GM21576 (cell line): ENCODE results near the gene LRRC15.

Source experiments
- ATAC-seq: cut with Tn5 transposase; IDR thresholded peaks from one replicate; pipeline ENCODE4 v1.9.1; 2021; ENCODE audit warnings: mild to moderate bottlenecking, moderate library complexity; ENCODE audit not compliant: unreplicated experiment

The LRRC15 gene

DNA sequence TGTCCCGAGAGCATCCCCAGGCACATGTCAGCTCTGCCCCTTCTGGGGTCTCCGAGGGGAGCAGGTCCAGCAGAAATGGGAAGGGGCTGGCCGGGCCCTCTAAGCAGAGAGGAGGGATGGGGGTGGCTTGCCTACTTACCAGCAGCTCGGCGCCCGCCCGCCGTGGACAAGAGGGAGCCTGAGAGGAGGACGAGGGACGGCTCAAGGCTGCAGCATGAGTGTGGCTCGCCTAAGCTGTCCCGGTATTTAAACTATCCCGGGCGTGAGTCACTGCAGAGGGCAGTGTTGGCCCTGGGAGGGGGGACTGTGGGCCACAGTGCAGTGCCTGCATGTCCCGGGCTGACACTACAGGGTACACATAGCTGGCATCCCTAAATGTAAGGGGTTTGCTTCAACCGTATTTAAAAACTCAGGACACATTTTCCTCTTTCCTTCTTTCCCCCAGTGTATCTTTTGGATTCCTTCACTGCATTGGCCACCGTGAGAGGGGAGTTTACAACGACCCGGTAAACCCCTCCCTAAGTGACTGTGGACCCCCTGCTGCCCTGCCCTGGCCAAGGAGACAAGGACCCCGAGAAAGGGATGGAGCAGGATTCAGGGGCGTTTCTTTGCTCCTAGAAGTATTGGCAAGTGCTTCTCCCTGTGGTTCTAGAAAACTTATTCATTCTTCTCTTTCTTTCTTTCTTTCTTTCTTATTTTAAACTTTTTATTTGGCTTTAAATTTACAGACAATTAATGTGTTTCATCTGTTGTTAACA lies at the start of gene LRRC15:
TSS of gene LRRC15 (minus strand) at position 222 of the 758 bp plus-strand sequence. CDS start 8,700 bp downstream, outside the sequence.
- no peak for ATAC-seq

DNA sequence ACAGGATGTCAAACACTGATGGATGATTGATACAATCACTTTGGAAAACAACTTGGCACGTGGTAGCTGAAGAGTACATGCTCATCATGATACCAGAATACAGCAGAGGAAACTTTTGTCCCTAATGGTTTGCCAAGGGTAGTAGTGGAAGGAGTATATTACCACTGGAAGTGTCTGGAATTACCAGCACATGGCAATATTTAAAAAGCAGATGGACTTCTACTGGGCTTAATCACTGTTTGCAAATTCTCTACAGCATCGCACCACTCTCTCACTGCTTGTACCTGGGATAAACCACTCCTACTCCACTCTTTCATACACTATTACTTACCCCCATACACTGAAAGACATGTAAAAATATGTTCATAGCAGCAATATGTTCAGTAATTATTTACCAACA lies 49.1 kb upstream of the LRRC15 start:
- ATAC-seq, result no peak

DNA sequence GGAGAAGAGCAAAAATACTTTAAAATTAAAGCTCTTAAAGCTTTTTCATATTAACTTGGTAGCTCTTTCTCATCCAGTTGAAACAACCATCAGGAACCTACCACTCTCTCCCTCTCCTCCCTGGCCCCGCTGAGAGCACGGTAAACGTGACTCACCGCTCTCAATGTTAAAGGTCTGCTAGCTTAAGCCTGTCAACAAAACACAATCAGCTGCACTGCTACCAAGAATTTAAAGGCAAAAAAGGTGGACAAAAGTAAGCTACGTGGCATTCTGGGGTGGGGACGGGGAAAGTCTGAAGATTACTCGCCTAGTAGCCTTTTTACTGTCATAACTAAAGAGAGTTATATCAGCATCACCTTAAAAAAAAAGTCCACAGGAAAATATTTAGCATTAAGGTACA lies 37.9 kb upstream of the LRRC15 start:
- no peak for ATAC-seq

DNA sequence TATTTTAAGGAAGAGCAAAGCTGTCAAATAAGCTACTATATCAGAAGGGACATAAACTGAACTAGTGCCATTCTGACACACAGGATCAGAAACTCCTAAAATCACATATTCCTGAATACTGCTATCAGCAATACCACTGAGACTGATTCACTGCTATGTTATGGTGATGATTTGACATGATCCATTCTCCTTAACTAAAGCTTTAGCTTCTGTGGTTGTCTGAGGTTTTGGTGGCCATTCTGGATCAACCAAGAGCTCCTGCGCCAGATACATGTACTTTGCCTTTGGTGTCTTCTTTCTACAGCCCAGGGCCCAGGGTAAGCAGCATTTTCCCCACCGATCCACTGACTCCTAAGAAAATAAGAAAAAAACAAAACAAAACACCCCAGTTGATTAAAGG lies 36.2 kb upstream of the LRRC15 start:
- ATAC-seq, result no peak

DNA sequence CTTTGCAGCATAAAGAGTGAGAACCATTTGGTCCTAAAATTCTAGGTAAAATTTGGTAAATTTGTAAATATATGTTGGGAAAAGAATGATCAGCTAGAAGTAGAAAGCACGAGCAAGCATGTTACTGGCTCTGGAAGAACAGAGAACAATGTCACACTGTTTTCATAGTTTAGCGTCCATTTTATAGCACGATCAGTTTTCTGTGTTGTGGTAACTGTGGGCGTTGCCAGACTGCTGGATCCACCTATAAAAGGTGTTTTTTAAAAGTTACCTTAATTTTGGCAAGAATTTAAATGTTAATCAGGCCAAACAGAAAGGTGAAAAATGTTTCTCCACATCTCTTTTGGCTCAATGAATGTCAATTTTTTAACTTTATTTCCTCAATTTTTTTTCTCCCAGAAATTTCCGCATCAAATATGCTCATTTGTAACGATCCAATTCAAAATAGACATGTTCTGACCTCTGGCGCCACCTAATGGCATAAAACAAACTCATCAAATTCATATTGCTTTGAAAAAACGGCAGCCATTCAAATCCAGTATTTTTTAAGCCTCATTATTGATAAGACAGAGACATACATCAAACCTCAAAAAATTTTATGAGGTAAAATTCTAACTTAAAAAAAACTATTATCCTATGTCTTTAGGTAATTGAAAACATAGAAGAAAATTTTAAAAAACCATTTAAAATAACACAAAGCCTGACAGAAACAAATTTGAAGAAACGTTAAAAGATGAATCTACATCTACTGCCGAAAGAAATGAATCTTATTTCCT lies 35.0 kb upstream of the LRRC15 start:
- ATAC-seq, result no peak

DNA sequence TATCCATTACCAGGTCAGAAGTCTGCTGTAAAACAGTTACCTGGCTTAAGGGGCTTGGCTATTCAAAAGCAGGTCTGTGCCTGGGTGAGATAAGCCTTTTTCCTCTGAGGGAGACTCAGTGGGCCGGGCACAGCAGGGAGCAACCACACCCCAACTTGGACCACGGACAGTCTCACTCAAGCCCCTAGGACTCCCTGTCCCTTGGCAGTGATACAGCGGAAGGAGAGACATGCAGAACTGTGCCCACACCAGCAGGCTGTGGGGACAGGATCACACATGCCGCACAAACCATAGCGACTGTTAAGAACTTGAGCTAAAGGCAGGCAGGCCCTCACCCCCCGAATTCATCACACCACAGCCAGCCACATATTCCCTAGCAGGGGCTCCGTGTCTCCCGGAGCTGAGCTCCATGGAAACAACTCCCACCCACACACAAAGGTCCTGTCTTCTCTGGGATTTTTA lies 32.4 kb upstream of the LRRC15 start:
- no peak for ATAC-seq

DNA sequence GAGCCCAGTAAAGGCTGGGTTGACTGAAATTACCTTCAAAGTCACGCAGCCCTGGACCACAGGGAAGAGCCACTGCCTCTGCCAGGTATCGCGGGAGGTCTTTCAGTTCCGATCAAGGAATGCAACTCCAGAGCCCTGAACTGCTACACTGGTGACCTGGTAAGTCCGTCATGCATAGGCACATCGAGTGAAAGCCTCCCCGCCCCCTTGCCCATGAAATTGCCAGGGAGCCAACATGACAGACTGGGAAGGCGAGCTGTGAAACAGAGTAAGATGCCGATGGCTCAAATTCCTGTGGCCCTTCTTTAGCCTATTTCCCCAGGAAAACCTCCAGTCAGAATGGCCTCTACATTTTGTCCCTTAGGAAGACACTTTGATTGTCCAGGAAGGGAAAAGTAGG lies 31.8 kb upstream of the LRRC15 start:
- no peak for ATAC-seq

DNA sequence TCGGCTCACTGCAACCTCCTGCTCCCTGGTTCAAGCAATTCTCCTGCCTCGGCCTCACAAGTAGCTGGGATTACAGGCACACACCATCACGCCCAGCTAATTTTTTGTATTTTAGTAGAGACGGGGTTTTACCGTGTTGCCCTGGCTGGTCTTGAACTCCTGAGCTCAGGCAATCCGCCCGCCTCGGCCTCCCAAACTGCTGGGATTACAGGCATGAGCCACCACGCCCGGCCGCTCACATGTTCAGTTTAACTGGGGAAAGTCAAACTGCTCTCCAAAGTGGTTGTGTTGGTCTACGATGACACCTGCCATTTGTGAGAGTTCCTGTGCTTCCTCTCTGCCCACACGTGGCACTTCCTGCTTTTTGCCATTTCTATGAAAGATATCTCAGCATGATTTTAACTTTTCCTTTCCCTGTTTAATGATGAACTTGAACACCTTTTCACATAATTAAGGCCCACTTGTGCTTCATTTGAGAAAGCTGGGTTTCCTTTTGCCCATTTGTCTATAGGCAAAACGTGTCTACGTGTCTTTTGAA lies 30.4 kb upstream of the LRRC15 start:
- ATAC-seq, result no peak

DNA sequence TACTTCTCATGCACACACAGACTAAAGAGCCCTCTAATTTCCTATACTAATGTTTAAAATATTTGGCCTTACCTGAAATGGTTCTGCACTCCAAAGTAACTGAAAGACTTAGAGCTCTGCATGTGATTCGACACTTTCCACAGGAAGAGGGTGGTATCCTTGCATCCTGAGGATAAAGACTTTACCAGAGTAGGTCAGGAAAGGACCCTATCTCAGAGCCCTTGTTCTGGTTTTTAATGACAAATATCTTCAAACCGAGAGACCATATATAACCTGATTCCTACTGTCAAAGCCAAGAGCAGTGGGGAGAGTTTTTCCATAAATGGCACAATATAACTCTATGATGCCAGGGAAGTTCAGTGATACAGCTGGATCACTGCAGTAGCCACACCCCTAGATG lies 29.6 kb upstream of the LRRC15 start, which contains the start of gene GP5:
TSS of gene GP5 (minus strand) at position 101 of the 400 bp plus-strand sequence. CDS start 984 bp downstream, outside the sequence.
- ATAC-seq, result no peak

DNA sequence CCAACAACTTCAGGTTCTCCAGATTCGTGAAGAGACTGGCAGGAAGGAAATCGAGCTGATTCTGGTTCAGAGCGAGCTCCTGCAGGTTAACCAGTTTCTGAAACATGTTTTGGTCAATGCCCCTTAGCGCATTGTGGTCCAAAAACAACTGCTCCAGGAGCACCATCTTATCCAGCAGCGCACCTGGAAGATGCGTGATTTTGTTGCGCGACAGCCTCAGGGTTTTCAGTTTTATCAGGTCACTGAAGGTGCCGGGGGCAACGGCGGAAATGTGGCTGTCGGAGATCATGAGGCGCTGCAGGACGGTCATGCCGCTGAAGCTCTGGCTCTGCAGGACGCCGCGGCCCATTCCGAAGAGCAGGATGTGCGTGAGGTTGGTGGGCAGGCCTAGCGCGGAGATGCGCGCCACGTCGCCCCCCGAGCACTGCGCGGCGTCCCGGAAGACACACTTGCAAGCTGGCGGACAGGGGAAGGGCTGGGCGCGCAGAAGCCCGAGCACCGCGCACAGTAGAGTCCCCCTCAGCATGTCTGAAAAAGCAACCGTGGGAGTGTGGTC lies 28.3 kb upstream of the LRRC15 start:
- no peak for ATAC-seq

DNA sequence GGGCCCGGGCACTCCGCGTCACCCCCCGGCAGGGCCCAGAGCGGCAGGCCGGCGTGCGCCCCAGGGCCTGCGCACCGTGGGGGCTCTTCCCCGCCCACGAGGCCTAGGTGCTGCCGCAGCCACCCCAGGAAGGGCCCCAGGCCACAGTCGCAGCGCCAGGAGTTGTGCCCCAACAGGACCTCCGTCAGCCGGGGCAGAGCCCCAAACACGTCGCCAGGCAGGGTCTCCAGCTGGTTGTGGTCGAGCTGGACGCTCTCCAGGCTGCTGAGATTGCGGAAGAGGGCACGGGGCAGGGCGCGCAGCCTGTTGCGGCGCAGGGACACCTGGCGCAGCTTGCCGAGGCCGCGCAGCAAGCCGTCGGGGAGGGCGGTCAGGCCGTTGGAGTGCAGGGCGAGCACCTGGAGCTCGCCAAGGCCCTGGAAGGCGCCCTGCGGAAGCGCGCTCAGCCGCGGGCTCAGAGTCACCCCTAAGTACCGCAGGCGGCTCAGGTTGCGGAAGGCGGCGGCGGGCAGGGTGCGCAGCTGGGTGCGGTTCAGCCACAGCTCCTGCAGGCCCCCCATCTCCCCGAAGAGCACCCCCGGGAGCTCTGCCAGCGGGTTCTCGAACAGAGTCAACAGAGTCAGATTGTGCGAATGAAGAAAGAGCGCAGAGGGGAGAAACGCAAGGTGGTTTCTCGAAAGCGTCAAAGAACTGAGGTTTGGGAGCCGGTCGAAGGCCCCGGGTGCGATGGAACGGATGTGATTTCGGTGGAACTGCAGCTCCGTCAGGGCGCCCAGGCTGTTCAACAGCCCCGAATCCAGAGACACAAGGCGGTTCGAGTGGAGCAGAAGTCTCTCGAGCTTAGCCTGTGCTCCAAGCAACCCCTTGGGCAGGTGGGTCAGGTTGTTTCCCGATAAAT lies 27.6 kb upstream of the LRRC15 start:
- no peak for ATAC-seq

DNA sequence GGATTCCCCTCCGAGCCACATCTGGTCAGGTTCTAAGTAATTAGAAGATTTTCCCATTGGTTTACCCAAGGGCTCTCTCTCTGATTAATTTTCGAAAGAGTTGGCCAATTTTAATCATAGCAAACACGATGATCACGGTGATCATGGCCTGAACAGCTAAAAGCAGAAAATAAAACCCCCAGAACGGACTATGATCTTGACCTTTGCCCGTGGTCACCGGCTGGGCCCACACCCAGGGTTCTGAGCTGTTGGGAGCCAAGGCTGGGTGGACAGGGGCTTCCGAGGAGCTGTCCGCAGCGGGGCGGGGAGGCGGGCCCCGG lies 27.0 kb upstream of the LRRC15 start:
- ATAC-seq, result no peak

DNA sequence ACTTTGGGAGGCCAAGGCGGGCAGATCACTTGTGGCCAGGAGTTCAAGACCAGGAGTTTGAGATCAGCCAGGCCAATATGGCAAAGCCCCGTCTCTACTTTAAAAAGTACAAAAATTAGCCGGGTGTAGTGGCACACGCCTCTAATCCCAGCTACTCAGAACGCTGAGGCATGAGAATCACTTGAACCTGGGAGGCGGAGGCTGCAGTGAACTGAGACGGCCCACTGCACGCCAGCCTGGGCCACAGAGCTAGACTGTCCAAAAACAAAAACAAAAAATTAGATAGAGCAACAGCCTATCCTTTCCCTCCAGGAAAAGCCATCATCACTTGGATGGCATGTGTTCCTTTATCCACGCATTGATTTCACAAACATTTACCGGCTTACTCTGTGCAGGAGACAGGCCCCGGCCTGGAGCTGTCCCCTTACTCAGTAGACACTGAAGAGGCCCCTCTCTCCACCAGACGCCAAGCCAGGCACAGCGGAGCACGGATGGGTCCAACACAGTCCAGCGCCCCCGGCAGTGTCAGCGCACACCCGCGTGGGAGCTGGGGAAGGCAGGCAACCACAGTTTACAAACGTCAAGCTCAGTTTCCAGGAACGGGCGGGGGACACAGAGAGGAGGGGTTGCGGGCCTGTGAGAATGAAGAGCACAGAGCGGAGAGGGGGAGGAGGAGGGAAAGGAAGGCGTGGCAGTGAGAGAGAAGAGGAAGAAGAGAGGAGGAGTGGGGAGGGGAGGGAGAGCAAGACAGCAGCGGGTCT lies 26.4 kb upstream of the LRRC15 start:
- no peak for ATAC-seq

DNA sequence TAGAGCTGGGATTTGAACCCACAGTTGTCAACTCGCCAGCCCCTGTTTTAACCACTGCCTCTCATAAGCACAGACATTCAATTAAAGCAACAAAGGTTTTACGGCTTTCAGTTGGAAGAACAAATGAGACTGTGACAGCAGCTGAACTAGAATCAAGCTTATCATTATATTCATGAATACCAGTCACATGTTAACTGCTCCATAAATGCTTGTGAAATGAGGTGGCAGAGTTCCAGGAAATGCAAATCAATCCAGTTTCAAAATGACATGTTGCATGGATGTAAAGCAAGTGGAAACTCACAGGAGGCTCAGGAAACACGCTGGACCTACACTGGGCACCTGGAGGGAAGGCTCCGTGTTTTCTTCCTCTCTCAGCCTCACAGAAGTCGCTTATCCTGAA lies 25.7 kb upstream of the LRRC15 start:
- no peak for ATAC-seq

DNA sequence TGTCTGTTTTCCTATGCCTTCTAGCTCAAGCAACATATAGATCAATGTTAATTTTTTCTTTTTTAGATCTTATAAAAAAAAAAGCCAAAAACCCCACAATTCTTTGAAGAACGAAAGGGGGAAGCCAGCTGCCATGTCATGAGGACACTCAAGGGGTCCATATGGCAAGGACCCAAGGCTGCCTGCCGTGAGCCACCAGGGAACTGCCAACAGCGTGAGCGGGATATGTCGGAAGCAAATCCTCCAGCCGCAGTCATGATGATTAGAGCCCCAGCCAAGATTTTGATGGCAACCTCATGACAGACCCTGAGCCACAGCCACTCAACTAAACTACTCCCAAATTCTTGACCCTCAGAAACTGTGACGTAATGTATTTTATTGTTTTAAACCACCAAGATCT lies 23.0 kb upstream of the LRRC15 start:
- no peak for ATAC-seq

DNA sequence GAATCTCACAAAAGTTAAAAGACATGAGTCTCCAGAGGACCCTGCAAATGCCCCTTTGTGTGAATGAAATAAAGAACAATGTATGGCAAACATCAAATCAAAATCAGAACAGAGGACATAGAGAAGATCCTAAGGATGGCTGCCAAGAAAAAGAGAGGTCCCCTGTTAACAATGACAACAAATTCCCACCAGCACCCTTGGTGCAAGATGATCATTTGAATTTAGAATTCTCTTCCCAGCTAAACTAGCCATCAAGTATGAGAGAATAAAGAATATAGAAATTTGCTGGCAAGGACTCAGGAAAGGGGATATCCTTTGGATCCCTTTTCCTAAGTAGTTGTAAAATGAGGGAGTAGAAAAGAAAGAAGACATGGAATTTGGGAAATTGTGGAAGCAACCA lies 21.3 kb upstream of the LRRC15 start:
- ATAC-seq, result no peak

DNA sequence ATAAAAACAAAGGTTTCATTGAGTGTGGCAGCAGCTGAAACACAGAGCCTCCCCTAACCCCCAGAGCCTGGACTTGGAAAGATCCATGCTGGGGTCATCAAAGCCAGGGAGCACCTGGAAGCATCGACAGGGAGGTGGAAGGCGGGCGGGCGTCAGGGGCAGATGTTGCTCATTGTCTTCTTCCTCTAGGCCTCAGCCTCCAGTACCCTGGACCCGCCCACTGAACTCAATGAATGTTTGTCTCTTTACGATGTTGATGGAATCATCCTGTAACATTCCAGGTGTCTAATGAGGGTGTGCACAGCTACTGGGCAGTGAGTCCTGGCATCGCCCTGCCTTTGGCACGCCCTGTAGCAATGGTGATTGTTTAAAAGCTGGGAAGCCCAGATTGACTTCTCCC lies 19.7 kb upstream of the LRRC15 start:
- no peak for ATAC-seq

DNA sequence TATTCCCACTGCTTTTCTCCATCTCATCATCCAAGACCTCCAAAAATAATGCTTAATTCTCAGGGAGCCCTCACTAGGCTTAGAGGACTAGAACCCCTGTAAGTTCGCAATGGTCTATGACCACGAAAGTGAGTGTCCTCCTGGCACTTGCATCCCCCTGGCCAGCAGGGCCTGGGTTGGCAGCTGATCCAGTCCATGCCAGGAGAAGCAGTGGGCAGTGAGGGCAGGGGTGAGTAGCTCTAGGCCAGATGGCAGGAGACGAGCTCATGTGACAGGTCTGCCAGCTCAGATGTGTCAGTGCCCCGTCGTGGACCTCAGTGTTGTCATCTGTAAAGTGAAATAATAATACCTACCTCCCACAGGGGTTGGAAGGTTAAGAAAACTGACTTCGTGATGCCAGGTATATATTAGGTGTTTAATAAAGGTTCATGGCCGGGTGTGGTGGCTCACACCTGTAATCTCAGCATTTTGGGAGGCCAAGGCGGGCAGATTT lies 18.4 kb upstream of the LRRC15 start:
- ATAC-seq, result no peak

DNA sequence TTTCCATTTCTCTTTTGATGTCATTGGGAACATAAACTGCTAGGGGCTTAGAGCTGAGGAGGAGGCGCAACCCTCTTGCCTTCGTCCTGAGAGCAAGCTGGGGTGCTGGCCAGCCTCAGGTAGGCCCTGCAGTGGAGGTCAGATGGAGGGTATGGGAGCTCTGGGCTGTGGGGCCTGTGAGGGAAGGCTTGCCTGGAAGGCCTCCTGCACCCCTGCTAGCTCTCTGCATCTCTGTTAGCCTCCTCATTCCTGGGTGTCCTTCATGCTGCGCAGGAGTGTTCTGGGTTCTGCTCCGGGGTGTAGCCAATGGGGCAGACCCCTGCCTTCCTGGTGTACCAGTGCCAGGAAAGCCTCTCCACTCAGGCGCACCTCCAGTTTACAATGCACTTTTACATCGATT lies 17.7 kb upstream of the LRRC15 start:
- ATAC-seq, result no peak

DNA sequence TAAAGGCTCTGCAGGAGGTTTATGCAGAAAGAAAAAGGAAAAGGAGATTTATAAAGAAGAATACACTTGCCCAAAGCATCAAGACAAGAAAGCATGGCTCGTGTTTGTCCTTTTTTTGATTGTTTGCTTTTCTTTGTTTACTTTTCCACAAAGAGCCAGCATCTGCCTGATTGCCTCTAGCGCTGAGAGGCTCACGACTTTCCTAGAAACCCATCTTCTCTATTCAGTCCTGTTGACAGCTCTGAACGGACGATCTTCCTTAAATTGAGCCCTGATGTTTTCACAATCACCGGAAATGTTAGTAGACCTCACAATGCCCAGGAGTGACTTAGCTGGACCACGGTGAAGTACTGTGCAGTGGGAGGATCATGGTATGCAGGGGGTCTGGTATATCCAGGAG lies 17.1 kb upstream of the LRRC15 start:
- no peak for ATAC-seq
